ENCODE measurements around the gene KRTAP4-3.
A peak's percentile ranks its signal among the peaks of the same experiment; 100 is the strongest.
"Not testable (repeated sequence)": the region's sequence is repeated elsewhere in the genome, so short reads cannot be mapped to it uniquely, and the experiment has no call there.

KRTAP4-3 gene

DNA sequence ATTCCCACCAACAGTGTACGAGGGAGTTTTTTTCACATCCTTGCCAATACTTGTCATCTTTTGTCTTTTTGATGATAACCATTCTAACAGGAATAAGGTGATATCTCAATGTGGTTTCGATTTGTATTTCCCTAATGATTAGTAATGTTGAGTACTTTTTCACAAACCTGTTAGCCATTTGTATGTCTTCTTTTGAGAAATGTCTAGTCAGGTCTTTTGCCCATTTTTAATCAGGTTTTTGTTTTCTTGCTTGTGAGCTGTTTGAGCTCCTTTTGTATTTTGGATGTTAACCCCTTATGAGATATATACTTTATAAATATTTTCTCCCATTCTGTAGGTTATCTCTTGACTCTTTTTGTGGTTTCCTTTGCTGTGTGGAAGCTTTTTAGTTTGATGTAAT is 16.5 kb downstream of the KRTAP4-3 start:
- no peak for DNase-seq (ENCODE audit: low spot score)

- no peak for DNase-seq (ENCODE audit: low spot score)
These were observed 18.0 kb downstream of the KRTAP4-3 start for GRCh38 chr17:41150026-41150425.

- no peak for DNase-seq (ENCODE audit: low spot score)
These were observed 18.4 kb downstream of the KRTAP4-3 start, which contains the start of gene KRTAP4-5 for GRCh38 chr17:41149652-41149985. KRTAP4-5 (minus strand) TSS chr17:41149825; CDS start chr17:41149767, 58 bp downstream.

DNA sequence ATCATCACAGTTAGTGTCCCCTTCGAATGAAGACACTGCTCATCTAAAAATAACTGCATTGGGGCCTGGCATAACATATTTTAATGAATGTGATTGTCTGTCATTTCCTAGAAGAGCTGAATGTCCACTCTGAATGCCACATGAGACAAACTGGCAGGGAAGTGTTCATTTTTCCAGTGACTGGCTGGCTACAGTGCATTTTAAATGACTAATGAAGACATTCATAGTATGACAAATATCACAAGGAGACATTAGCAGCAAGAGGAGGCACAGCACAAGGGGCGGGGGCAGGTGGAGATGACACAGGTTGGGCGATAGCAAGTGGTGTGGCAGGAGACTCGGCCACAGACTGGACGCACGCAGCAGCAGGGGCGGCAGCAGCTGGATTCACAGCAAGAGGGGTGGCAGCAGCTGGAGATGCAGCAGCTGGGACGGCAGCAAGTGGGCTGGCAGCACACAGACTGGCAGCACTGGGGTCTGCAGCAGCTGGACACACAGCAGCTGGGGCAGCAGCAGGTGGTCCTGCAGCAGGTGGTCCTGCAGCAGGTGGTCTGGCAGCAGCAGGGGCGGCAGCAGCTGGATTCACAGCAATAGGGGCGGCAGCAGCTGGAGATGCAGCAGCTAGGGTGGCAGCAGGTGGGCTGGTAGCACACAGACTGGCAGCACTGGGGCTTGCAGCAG is 18.9 kb downstream of the KRTAP4-3 start:
- not testable (repeated sequence) for DNase-seq (ENCODE audit: low spot score)

GRCh38 chr17:41147531-41148204 is 20.4 kb downstream of the KRTAP4-3 start:
- DNase-seq (ENCODE audit: low spot score) = no peak

DNA sequence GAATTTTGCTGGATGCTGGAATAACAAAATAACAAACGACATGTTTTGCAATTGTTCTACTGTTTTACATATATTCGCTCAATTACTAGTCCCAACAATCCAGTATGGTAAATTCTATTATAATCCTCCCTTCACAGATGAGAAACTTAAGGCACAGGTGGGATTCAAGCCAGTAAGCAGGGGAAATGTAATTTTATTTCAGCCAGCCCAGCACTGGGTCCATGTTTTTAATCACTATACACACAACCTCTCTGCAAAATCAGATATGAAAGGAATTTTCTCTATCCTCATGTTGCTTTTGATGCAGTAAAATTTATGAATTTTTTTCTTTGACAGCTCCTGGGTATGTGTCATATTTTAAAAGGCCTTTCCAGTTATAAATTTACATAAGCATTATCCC is 22.8 kb downstream of the KRTAP4-3 start:
- DNase-seq (ENCODE audit: low spot score) = no peak

- no peak for DNase-seq (ENCODE audit: low spot score)
These were observed 23.2 kb downstream of the KRTAP4-3 start for GRCh38 chr17:41144846-41145245.

DNA sequence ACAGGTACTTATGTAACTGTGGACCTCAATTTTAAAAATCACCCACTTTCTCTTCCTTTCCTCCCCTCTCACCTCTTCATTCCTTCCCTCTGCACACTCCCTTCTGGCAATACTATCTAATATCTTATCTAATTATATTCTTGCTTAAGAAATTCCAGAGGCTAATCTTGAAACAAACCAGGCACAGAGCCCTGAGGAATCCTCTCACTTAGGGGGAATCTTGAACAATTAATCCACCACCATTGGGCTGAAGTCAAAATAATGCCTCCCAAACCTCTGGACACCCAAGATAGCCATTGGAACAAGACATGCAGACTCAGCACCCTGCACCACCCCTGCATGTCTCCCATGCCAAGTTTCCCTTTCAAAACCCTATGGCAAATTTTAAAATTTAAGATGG is 26.7 kb downstream of the KRTAP4-3 start:
- no peak for DNase-seq (ENCODE audit: low spot score)

GRCh38 chr17:41140360-41141131 is 27.5 kb downstream of the KRTAP4-3 start, which contains the start of gene KRTAP4-6:
KRTAP4-6 (minus strand) TSS chr17:41140544; CDS start chr17:41140487, 57 bp downstream.
- DNase-seq (ENCODE audit: low spot score) = peak; percentile 35

- DNase-seq (ENCODE audit: low spot score) = not testable (repeated sequence)
These were observed 28.2 kb downstream of the KRTAP4-3 start for GRCh38 chr17:41139865-41140264.

DNA sequence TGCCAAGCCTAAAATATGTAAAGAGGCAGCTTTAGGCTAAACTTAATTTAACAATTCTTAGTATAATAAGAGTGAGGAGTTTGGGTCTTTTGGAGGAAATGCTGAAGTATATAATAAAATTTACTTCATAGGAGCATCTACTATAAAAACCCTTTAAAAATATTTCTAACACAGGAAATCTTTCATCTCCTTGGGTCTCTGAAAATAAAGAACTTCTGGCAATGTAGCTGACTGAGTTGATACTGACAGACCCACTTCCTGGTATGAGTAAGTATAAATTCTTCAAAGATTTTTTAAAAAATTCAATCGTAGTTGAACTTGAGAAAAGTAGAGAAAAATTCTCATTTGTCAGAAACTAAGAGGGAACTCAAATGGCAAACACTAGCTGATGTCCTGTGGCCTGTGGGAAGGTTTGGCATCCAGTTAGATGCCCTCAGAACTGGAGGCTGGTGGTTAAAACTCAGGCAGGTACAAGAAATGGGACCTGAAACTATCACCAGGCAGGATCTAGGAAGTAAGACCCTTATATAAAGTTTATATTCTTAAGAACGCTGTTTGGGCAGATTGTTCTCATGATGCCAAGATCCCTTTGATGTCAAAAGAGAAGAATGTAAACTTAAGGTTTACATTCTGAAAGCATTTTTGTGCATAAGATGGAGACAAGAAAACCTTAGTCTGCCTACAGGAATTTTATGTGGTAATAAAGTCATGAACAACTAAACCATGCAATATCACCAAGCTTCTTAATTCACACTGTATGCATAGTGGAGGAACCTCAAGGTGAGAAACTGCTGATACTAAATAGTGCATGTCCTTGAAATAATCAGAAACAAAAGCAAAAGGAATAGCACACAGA is 33.9 kb downstream of the KRTAP4-3 start:
- peak; percentile 16 for DNase-seq (ENCODE audit: low spot score)

- no peak for DNase-seq (ENCODE audit: low spot score)
These were observed 36.0 kb downstream of the KRTAP4-3 start for GRCh38 chr17:41131979-41132378.

- no peak for DNase-seq (ENCODE audit: low spot score)
These were observed 40.6 kb downstream of the KRTAP4-3 start for GRCh38 chr17:41127371-41127770.

DNA sequence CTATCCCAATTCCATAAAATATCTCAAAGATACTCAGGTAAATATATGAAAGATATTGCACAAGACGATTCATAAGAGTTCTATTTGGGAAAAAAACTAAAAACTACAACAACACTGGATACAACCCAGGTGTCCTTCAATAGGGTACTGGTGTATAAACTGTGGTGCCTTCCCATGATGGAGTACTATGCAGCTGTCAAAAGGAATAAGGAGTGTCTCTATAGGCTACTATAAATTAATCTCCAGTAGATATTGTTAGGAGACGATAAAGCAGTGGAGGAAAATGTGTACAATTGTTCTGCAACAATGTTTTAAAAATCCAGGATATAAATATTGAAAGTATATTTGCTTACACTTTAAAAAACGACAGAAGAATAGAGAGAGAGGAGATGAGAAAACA is 41.6 kb downstream of the KRTAP4-3 start:
- DNase-seq (ENCODE audit: low spot score) = no peak

DNA sequence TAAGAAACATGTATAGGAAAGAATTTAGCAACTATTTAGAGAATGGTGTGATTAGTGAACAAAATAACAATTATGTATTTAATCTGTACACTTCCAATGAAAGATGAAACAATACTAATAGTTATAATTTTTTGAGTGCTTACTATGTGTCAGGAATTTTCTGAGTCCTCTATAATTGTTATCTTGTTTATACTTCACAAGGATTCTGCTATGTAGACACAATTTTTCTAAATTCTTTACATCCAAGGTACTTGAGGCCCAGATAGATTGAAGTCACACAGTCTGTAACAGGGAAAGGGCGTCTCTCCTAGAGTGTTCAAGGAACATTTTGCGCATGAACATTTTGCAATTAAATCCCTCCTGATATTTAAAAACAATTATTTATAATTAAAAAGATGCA is 43.0 kb downstream of the KRTAP4-3 start:
- no peak for DNase-seq (ENCODE audit: low spot score)

- not testable (repeated sequence) for DNase-seq (ENCODE audit: low spot score)
These were observed 44.0 kb downstream of the KRTAP4-3 start, which contains the start of gene KRTAP4-12 for GRCh38 chr17:41123991-41124371. KRTAP4-12 (minus strand) TSS chr17:41124182; CDS start chr17:41124122, 60 bp downstream.

GRCh38 chr17:41123292-41123990 is 44.6 kb downstream of the KRTAP4-3 start:
- not testable (repeated sequence) for DNase-seq (ENCODE audit: low spot score)

DNA sequence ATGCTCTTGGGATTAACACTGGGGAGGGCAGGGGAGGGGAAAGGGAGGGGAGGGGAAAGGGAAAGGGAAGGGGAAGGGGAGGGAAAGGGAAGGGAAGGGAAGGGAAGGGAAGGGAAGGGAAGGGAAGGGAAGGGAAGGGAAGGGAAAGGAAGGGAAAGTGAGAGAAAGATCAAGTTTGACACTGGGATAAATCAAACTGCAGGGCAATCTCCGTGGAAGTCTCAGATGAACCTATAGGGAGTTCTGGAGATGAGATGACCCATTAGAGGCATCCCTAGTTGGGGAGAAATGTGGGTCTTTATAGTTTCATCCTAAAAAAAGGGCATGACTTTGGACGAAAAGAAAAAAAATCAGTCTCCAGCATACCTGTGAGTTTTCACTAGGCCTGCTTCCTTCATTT is 46.3 kb downstream of the KRTAP4-3 start:
- DNase-seq (ENCODE audit: low spot score) = no peak

DNA sequence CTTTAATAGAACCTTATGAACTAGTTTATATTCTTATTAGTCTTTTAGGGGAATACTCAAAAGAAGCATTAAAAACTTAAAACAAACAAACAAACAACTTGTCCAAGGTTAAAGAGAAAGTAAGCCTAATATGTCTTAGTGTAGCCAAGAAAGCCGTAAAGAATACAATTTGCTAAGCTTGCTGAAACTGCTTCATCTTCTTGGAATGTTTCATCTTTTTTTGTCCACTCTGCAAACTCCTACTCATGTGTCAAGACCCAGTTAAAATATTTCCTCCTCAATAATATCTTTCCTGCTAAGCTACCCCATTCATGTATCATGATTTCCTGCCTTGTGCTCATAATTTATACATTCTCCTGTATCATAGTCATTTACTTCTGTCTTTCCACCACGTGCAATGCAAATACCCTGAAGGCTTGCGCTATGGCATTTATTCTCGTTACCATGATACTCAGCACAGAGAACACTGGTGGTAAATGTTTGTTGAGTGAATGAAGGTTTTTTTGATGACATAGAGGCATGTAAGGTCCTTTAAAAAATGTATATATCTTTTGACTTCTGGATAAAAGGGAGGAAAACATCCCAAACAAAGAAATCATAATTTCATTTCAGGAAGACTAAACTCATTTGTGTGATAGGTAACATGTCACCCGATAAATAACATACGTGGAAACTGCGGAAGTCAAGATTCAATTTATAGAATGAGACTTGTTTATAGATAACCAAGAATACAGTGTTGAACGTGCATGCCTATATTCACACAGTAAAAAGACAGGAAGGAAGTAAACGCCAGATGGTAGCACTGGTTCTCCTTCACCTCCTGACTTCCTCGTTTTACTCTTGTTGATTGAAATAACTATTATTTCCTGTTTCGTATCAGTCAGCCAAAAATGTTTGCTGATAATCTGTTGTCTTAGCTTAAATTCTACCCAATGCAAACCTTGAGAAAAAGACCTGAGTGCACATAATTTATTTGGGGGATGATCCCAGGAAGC is 48.0 kb downstream of the KRTAP4-3 start:
- DNase-seq (ENCODE audit: low spot score) = not testable (repeated sequence)

DNA sequence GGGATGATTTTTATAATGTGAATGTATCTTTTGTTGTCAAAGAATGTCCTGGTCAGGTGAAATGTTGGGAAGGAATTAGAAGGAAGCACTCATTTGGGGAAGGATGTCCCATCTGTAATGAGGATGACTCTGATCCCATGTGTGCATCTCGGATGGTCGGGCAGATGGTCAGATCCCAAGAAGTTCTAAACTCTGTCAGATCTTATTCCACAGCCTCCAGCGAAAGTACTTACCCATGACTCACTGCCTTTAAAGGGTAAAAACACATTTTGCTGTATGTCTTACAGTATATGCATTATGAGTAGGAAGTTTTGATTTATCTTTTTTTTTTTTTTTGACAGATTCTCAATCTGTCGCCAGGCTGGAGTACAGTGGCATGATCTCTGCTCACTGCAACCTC is 49.3 kb downstream of the KRTAP4-3 start:
- DNase-seq (ENCODE audit: low spot score) = no peak

Data from hepatic stellate cell (primary cell).